Brain pericyte (primary cell): ENCODE results near the gene NCKIPSD.

Experiments
- DNase-seq: peaks from one replicate; pipeline ENCODE4 v3.0.0-alpha.2; 2012; ENCODE audit warnings: low read depth, low spot score

NCKIPSD gene

DNA sequence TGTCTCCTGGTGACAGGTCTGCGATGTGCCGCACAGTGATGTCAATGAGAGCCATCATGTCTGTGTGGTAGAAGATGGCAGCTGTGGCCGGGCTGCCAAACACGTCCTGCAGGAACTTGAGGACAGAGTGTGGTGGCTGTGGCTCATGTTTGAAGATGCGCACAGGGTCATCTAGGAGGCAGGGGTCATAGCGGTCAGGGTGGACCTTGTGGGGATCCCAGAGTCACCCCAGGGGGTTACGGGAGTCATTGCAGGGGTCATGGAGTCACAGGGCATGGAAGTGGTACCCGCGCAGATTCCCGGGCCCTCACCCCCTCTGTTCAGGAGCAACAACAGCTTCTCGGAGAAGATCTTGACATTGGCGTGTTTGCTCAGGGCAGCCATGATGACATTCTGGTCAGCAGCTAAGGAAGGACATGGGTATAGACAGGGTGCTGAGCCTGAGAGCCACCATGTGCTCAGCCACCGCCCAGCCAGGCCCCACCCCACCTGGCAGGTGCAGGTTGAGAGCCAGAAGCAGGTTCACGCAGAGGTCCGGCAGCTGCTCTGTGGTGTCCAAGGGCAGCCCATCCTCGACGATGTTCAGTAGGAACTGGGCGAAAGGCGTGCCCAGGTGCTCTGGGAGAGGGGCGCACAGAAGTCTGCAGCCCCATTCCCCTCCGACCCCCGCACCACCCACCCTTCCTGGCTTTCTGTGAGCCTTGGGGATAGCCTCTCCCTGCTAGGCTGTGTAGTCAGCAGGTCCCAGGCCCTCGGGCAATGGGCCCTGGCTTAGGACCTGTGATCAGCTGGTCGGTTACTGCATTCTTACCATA lies 6.9 kb downstream of the NCKIPSD start:
- DNase-seq, result no peak

DNA sequence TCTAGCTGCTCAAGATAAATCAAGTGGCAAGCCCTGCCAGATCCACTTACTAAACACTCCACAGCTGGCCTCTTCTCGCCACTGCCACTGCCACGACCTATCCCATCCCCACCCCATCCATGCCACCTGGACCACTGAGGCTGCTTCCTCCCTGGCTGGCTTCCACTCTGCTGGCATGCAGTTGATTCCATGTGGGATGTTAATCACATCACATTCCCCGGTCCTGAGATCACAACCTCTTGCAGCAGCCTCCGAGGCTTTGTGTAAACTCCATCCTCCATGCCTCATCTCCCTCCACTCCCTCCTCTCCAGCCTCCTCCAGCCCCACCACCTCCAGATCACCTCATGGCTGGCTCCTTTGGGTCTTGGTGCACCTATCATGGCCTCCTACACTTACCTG lies 7.7 kb downstream of the NCKIPSD start:
- DNase-seq, result no peak

DNA sequence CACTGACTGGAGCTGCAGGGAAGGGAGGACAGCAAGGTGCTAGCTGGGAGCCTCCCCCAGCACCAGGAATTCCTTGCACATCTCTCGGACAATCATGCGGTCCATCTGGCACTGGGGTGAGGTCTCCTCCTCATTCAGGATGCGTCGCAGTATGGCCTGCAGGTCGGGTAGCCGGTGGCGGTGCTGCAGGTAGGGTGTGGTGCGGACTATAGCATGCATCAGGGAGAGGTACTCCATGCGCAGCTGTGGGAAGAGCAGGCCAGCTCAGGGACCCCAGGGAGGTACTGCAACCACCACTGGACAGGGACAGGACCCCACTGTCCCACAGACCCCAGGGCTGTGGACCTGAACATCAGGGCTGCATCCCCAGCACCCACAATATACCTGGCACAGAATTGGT lies 11.2 kb downstream of the NCKIPSD start:
- no peak for DNase-seq

DNA sequence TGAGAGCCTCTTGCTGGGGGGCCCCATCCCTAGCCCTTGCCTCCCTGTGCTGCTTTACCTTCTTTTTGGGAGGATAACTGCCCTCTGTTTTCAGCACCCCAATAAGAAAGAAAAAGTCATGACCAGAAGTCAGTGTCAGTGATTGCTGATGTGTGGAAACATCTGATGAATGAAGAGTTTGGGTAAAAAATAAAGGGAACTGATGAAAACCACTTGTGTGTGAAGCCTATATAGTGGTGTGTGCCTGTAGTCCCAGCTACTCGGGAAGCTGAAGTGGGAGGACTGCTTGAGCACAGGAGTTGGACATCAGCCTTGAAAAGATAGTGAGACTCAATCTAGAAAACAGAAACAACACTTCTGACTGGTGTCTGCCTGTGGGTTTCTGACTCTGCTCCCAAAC lies 13.2 kb downstream of the NCKIPSD start:
- no peak for DNase-seq

DNA sequence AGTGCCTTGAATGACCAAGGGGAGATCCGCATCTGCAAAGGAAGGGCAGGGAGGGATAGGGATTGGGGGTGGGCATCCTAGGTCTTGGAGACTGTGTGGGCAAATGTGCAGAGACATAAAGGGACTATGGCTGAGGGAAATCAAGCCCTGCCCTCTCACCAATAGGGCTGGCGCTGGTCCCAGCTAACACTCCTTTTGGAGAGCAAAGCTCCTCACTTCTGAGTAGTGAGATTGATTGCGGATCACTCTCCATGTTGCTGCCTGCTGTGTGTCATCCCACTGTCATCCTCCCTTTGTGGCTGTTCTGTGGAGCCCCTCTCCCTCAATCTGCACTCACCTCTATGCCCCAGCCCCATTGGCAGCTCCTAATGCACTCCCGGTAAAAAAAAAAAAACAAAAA lies 20.8 kb downstream of the NCKIPSD start:
- DNase-seq, result no peak

DNA sequence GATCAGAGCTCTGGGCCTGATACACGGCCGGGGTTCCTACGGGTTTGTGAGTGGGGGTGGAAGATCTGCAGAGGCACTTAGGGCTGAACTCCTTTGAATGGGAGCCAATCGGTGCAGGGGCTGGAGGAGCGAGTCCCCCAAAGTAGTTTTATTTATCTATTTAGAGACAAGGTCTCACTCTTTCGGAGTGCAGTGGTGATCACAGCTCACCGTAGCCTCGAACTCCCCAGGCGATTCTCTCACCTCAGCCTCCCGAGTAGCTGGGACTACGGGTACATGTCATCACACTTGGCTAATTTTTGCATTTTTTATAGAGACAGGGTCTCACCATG lies 21.4 kb downstream of the NCKIPSD start:
- DNase-seq, result no peak

DNA sequence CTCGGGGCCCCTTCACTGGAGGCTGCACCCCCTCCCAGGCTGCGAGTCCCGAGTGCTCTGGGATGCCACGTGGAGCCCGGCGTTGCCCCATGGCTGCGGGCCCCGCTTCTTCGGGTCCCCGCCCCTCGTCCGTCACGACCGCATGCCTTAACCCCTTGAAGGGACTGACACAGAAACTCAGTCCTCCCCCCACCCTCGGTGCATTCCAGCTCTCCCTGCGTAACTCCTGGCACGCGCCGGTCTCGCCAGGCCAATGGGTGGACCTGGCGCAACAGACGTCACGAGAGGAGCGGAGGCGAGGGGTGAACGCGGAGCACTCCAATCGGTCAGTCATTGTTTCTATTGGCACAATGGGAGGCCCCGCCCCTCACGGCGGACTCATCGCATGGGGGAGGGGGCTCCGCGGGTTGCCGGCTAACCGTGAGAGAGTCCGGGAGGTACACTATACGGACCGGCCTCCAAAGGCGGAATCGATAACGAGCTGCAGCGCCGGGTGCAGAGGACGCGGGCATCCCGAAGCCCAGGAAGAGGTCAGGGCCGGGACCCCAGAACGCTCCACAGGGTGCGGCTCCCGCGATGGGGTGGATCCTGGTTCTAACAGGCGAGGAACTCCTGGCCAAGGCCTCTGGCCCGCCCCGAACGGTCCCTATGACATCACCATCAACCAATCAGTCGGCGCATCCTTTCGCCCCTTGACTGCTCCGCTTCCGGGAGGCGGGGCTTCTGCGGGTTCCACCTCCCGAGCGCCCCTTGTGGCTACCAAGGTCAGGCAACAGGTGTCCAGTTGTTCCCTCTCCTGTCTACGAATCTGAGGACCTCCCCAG lies 22.0 kb downstream of the NCKIPSD start:
- DNase-seq, result peak; percentile 82

DNA sequence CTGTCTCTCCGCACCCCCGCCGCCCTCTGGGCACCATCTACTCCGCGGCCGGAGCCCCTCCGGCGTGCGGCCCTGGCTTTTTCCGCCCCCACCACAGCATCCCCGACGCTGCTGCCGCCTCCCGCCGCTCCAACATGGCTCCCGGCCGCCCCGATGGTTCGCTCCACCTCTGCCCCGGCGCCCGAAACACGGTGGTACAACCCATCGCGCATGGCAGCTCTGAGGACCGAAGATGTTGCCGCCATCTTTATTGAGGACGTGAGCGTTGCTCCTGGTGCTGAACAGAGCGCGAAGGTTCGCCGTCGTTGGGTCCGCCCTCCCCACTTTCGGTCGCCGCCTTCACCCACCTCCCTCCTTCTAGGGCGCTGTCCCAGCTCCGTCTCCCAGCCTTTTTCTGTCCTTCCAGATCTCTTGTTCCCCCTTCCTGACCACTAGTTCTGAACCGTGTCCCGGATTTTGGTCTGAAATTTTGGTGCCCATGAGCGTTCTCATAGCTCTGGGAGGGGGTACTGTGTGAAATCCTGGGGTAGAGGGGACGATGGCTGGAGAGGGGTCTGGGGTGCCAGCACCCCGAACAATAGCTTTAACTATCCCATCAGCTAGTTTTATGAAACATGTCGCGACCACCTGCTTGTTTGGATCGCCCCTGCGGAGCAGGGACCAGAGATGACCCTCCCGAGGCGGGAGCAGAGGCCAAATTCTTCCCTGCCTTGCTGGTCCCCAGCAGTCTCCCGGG lies 22.8 kb downstream of the NCKIPSD start, which contains the start of gene CELSR3:
Gene CELSR3, minus strand, starts transcription at position 134 of the 736 bp plus-strand sequence. CDS start 252 bp downstream, outside the sequence.
- DNase-seq, result no peak

DNA sequence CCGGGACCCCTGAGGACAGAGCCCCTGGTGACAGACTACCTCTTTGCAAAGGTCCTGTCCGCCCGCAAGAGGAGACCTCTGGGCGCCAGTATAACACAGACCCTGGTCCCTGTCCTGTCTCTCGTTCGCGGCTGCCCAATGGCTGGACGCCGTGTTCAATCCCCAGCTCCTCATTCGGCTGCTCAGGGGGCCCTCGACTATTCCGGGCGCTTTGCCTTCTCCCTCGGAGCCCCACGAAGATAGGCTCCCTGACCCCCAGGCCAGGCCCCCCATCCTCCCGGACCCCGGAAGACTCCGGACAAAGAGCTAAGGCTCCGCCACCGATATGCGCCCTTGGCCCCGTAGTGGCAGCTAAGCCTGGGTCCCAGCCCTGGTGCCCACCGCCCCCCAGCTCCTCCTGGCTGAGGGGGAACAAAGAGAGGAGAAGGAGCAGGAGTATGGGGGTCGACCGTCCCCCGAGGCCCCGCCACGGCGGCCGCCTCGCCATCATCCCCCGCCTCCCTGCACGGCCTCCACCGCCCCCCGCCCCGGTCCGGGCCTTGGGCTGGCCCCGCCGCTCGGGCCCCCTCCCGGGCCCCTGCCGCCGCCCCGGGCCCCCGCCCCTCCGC lies 23.5 kb downstream of the NCKIPSD start:
- no peak for DNase-seq

DNA sequence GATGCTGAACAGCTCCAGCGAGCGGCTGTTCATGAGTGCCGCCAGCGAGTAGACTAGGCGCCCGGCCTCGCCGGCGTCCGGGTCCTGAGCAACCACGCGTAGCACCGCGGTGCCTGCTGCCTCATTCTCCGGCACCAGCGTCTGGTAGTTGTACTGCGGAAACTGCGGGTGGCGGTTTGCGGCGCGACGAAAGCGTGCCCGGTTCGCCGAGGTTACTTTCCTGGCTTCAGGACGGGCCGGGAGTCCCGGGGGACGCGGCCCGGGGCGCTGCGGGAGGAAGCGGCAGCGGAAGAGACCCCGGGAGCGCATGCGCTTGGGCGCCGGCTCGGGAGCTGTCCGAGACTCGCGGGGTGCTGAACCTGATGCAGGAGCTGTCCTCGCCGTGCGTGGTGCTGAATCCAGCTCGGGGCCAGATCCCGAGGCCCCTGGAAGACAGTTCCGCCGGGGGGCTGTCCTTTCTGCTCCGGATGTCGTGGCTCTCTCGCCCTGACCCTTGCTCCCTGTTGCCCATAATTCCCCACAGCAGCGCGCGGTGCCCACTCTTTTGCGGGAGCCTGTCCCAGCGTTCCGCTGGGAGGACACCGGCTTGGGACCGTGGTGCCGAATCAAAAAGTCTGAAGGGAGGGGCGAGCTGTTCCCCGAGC lies 24.1 kb downstream of the NCKIPSD start:
- DNase-seq, result no peak

DNA sequence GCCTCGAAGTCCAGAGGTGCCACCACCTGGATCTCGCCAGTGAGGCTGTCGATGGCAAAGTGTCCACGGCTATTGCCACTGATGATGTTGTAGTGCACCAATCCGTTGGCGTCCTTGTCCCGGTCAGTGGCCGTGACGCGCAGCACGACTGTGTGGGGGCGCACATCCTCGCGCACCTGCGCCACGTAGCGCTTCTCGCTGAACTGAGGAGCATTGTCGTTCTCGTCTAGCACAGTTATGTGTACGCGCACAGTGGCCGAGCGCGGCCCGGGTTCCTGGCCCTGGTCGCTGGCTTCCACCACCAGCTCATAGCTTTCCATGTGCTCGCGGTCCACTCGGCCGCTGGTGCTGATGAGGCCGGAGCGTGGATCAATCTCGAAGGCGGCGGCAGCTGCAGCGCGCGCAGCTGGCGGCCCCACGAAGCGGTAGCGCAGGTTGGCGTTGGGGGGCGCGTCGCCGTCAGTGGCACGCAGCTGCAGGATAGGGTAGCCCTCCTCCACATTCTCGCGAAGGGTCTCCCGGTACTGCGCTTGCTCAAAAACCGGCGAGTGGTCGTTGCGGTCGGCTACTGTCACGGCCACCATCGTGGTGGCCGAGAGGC lies 24.8 kb downstream of the NCKIPSD start:
- no peak for DNase-seq

DNA sequence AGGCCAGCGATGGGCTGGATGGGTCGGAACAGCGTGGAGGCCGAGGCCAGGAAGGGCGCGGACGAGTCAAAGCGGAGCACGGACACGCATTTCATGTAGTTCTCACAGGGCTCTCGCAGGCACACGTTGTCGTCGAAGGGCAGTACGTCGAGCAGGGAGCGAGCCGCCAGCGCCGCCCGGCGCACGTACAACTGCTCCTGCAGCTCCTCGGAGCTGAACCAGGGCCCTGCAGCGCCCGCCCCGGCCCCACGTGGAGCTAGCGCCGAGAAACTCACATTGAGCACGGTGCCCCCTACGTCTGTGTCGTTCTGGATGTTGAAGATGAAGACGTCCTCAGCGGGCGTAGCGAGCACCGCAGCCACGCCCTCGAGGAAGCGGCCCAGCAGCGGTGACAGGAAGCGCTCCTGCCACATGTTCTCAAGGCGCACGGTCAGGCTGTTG lies 28.9 kb downstream of the NCKIPSD start:
- no peak for DNase-seq

DNA sequence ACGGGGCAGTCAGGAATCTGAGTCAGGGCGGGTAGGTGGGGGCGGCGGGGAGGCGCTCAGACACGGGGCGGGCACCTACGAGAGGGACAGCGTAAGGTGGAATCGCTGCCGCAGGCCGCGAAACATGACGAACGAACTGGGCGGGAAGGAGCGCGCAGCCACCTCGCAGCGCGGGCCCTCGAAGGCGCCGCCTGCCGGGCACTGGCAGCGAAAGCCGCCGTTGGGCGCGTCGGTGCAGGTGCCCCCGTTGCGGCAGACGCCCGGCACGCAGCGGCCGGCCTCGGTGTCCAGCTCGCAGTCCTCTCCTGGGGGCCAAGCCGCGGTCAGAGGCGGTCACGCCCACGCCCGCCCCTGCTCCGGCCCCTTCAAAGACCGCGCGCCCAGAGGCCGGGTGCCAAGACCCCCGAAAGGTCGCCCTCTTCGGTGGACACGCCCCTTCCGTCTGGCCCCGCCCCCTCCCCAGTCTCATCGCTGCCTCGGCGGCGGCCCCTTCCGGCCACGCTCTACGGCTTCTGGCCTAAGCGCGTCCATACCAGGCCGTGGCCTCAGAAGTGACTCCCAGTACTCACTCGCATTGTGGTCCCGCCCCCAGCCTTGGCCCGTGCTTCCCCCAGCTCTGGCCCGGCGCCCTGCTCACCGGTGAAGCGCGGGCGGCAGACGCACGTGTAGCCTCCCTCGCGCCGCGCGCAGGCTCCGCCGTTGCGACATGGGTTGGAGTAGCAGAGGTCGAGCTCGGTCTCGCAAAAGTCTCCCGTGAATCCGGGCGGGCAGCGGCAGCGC lies 29.5 kb downstream of the NCKIPSD start:
- no peak for DNase-seq

DNA sequence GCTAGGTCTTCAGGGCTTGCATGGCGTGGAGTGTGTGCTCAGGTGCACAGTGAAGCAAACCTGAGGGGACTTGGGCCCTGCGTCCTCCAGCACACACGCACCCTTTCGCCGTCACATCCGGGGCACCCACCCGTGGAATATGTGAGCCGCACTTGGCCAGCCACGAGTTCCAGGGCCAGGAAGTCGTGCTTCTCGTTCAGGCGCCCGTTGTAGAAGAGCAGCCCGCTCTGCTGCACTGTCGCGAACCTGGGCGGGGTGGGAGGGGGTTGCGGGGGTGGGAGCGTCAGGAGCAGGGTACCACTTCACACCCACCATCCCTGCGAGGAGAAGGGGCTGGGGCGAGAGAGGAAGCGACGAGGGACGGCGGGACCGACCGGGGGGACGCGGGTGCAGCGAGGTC lies 30.1 kb downstream of the NCKIPSD start:
- no peak for DNase-seq

DNA sequence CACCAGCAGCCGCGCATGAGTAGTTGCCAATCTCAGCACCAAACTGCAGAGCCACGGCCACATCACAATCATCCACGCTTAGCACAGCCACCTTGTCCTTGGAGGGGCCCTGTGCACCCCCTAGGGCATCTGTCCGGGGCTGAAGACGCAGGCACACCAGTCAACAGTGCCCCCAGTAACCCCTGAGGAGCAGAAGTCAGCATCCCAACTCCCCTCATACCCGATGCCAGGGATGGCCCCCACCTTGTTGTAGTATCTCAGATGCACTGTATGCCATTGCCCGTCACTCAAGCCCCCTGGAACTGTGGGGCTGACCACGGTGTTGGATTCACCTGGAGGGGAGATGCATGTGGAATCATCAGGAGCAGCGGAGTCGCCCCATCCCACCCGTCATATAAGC lies 30.7 kb downstream of the NCKIPSD start:
- no peak for DNase-seq

DNA sequence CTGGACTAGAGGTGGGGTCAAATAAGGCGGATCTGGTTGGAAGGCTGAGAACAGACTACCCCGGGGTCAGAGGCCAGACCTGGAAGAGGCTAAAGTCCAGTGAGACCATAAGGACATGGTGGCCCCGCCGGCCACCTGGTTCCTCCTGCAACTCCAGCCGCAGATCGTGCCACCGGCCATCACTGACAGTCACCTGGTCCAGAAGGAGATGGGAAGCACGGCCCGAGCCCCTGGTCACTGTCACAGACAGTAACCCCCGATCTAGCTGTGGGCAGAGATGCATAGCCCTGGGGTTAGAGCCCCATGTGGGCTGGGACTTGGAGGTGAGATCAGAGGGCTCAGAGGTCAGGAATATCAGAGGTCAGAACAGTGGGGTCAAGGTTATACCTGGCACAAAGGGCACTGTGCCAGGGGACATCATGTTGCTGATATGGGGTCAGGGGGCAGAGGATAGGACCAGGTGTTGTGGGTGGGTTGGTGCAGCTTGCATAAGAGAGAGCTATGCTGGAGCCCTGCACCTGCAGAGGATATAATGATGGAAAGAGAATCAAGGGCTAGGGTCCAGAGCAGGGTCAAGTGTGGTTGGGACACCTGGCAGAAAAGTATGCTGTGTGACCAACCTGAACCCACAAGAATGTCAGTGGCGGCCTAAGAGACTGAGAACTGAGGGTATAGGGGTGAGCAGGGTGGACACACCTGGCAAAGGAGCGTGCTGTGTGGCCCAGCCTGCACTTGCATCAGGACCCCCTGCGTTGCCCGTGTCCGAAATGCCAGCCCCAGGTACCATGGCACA lies 32.6 kb downstream of the NCKIPSD start:
- DNase-seq, result no peak

DNA sequence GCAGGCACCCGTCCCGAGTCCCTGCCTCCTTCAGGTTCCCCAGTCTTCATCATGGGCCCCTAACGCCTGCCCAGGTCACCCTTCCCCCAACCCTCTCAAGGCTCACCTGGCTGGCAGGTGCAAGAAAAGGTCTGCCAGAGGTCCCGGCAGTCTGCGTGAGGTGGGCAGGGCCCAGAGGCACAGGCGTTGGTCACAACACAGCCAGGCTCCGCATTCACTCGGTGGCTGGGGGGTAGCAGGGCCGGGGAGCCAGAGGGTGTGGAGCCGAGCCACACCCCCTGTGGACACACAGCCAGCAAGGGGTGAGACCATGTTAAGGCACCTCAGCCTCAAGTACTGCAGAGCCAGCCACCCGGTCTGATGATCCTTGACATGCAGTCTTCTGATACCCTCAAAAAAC lies 33.9 kb downstream of the NCKIPSD start:
- DNase-seq, result no peak

DNA sequence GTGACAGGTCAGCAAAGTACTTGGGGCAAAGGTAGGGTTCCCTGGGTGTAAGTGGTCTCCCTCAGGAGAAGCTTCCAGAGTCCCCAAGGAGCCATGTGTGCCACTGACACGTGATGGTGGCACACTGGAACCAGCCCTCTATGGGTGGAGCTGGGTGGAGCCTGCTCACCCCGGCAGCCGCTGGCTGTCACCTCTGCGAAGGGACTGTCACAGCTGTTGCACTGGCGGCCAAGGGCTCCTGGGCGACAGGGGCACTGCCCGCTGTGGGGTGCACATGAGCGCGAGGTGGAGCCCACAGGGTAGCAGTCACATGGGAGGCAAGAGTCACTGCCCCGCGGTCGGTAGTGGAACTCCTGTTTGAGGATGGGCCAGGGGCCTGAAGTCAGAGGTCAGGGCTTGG lies 35.0 kb downstream of the NCKIPSD start:
- DNase-seq, result no peak

DNA sequence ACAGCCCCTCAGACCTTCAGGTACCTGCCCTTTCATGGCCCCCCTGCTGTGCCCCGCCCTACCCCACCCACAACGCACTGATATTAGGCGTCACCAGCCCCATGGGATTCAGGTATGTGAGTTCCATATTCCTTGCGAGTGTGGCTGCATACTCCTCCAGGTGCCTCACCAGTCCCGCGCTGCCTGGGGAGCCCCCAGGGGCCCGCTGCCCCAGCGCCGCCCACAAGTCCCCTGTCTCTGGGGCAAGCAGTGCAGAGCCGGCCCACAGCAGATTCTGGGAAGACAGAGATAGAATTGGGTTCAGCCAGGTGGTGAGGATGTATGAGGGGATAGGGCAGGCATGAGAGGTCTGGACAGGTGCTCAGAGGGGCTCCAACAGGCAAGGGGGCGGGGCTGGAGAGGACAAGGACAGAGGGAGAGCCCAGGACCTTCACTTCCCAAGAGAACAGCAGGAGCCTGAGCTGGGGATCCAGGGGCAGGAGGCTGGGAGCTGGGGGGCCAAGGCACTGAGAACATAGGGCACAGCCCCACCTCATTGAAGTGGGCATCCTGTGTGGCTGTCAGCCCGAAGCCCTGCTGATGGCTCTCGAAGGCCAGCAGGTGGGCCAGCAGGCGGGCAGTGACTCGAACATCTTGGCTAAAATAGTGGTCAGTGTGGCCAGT lies 37.4 kb downstream of the NCKIPSD start:
- DNase-seq, result no peak
